ENCODE results near the gene MAU2.

GRCh38 chr19:19338082-19338481, 17.5 kb downstream of the MAU2 start:
- TF ChIP-seq TAF1 (conservative IDR thresholded peaks at IDR 0.05) (no peak), REST (IDR thresholded peaks at IDR 0.05) (no peak), RAD21 (IDR thresholded peaks at IDR 0.05) (no peak), JUND (IDR thresholded peaks at IDR 0.05) (no peak), HNF4G (IDR thresholded peaks at IDR 0.05) (no peak), GABPA (IDR thresholded peaks at IDR 0.05 in 1 of 2, conservative IDR thresholded peaks at IDR 0.05 in 1 of 2) (no peak), SP1 (IDR thresholded peaks at IDR 0.05) (no peak), YY1 (IDR thresholded peaks at IDR 0.05) (no peak), RXRA (IDR thresholded peaks at IDR 0.05) (no peak), FOXA2 (IDR thresholded peaks at IDR 0.05) (no peak)
- TF ChIP-seq, protein P1, sequence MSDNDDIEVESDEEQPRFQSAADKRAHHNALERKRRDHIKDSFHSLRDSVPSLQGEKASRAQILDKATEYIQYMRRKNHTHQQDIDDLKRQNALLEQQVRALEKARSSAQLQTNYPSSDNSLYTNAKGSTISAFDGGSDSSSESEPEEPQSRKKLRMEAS (IDR thresholded peaks at IDR 0.05): no peak
- TF ChIP-seq, protein P2, sequence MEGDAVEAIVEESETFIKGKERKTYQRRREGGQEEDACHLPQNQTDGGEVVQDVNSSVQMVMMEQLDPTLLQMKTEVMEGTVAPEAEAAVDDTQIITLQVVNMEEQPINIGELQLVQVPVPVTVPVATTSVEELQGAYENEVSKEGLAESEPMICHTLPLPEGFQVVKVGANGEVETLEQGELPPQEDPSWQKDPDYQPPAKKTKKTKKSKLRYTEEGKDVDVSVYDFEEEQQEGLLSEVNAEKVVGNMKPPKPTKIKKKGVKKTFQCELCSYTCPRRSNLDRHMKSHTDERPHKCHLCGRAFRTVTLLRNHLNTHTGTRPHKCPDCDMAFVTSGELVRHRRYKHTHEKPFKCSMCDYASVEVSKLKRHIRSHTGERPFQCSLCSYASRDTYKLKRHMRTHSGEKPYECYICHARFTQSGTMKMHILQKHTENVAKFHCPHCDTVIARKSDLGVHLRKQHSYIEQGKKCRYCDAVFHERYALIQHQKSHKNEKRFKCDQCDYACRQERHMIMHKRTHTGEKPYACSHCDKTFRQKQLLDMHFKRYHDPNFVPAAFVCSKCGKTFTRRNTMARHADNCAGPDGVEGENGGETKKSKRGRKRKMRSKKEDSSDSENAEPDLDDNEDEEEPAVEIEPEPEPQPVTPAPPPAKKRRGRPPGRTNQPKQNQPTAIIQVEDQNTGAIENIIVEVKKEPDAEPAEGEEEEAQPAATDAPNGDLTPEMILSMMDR (IDR thresholded peaks at IDR 0.05; ENCODE audit: low read depth, low read length, missing input control): no peak
- TF ChIP-seq, protein P3, sequence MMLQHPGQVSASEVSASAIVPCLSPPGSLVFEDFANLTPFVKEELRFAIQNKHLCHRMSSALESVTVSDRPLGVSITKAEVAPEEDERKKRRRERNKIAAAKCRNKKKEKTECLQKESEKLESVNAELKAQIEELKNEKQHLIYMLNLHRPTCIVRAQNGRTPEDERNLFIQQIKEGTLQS (IDR thresholded peaks at IDR 0.05): no peak
